ENCODE measurements around the gene YTHDF2.
"Not testable (repeated sequence)": the region's sequence is repeated elsewhere in the genome, so short reads cannot be mapped to it uniquely, and the experiment has no call there.

Gene YTHDF2

DNA sequence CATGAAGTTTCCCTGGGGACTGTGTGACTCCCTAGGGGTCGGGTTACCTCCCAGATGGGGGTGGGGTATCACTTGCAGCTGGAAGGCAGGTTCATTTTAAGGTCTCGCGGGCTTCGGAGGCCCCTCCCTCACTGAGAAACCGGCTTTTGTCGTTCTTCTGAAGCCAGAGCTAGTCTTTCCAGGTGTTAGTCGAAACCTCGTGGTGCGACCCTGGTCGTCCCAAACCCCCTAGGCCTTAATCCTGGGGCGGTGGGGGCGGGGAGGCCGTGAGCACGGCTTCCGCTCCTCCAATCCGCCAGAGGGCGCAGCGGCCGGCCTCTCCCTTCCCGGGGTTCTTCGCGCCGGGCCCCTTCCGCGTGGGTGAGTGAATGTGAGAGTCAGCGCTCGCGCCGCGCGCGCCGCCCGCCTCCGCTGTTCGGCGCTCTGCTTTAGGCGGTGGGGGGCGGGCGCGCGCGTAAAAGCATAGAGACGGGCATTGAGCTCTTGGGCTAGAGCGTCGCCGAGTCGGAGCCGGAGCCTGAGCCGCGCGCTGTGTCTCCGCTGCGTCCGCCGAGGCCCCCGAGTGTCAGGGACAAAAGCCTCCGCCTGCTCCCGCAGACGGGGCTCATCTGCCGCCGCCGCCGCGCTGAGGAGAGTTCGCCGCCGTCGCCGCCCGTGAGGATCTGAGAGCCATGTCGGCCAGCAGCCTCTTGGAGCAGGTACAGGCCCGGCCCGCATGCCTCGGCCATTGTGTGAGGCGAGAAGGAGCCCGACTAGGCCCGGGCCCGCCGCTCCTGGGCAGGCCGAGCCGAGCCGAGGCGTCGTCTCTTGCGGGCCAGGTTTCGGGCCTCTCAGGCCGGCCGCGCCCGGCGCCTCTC, at the start of gene YTHDF2:
Gene YTHDF2 (plus strand): TSS at position 491 of the 857 bp plus-strand sequence. CDS start 181 bp downstream, at position 672.
- DNase-seq (ENCODE audit: low read depth) = peak; percentile 96

DNA sequence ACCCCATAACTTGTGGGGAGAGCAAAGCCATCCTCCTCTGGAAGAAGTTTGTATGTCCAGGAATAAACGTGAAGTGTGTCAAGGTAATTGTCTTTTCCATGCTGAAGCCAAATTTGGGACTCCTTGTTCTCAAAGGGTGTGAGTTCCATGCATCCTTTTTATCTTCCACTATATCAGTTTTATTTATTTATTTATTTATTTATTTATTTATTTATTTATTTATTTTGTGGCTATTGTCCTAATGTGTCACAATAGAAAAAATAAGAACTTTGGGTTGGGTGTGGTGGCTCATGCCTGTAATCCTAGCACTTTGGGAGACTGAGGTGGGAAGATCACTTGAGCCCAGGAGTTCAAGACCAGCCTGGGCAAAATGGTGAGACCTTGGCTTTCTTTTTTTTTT, 45.1 kb upstream of the YTHDF2 start:
- DNase-seq (ENCODE audit: low read depth) = not testable (repeated sequence)

DNA sequence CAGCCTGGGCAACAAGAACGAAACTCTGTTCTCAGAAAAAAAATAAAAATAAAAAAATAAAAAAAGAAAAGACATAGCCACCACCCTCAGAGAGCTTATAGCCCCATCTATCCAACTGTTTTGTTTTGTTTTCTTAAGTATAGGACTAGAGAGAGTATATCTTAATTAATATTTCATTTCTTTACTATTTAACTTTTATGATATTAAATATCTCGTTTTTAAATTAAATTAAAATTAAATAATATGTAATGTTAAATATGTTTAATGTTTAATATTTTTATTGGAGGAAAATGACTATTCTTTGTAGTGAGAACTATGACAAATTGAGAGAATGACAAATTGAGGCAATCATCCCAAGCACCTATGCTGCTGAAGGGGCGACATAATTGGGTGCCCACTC, 33.1 kb upstream of the YTHDF2 start:
- no peak for DNase-seq (ENCODE audit: low read depth)

DNA sequence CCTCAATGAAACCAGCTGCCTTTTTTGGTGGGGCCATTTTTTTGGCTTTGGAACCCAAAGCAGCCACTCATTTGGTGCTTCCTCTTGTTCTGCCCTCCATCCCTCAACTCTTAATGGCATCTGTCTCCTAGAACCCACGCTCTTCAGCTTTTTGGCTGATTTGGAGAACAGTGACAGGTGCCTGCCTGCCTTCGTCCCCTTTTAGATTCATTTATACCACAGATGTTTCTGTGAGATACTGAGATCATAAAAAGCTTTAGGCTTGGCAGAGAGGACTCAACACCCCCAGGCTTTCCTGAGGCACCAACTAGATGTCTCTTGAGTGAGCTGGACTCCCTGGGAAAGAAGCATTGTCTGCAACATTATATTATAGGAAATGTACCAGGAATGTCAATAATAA, 20.4 kb upstream of the YTHDF2 start:
- no peak for DNase-seq (ENCODE audit: low read depth)

DNA sequence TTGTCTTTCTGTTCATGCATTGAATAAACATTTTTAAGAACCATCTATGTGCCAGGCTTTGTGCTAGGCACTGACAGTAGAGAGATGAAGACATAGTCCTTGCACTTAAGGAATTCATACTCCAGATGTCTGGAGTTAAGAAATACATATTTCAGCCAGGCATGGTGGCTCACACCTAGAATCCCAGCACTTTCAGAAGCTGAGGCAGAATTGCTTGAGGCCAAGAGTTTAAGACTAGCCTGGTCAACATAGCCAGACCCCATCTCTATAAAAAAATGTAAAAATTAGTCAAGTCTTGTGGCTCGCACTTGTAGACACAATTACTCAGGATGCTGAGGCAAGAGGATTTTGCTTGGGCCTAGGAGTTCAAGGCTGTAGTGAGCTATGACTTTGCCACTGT, 18.6 kb upstream of the YTHDF2 start:
- no peak for DNase-seq (ENCODE audit: low read depth)

DNA sequence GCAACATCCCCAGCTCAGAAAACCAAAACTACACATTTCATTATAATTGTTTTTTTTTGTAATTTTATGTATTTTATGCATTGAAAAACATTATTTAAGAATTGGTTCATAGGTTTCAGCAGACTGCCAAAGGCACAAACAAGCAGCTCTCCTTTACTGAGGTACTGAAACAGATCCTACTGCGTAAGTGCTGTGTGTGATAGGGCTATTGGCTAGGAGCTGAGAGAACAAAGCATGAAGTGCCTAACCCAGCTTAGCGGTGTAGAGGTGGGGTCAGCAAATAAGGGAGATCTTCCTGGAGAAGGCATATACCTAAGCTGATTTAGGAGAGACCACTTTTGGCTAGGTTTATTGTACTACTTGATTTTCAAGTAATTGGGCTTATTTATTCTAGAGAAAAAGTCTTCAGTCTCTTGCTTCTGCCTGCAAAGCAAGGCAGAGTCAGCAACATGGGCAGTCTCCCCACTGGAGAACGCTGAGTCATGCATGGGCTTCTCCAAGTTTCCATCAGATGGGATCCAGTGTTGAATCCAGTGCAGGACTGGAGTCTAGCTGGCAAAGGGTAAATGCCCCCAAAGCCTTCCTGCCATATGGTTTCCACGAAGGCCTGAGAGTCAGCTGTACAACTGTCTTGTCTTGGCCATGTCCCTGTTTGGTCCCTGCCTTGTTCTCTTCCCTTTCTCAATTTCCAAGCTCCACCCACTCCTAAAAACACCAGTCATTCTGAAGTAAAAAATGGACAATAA, 18.0 kb upstream of the YTHDF2 start:
- DNase-seq (ENCODE audit: low read depth) = no peak

DNA sequence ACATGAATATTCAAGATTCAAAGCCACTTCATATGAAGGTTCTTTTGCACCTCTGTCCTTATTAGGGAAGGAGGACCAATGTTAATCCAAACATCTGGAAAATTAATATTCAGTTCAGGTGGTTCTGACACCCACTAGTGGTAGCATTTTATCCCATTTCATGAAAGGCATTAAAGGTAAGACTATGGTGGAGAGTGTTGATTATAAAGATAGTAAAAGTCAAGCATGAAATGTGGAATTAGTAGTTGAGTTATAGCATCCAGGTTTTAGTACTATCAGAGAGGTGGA, 17.5 kb upstream of the YTHDF2 start:
- DNase-seq (ENCODE audit: low read depth) = no peak

DNA sequence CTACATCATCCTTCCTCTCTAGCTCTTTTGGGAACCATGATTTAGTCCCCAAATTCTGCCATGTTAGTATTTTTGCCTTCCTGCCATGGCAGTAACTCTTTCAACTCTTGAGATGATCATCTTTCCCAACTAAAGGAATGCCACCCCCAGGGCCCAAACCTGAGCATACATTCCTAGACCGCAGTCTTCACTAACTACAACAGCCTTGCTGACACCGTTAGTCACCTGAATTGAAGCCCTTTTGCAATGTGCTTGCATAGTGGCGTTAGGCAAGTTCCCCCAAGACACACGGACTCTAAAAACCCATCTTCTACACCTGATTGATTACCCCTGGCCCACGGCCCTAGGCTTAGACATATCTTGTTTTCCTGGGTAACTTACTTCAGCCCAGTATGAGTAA, 16.4 kb upstream of the YTHDF2 start:
- no peak for DNase-seq (ENCODE audit: low read depth)

DNA sequence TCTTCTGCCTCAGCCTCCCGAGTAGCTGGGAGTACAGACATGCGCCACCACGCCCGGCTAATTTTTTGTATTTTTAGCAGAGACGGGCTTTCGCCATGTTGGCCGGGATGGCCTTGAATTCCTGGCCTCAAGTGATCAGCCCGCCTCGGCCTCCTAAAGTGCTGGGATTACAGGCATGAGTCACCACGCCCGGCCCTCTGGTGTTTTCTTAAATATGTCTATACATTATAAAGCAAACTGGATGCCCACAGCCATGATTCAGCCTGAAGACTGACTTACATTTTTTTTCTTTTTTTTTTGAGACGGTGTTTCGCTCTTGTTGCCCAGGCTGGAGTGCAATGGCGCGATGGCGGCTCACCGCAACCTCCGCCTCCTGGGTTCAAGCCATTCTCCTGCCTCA, 14.8 kb upstream of the YTHDF2 start:
- not testable (repeated sequence) for DNase-seq (ENCODE audit: low read depth)

DNA sequence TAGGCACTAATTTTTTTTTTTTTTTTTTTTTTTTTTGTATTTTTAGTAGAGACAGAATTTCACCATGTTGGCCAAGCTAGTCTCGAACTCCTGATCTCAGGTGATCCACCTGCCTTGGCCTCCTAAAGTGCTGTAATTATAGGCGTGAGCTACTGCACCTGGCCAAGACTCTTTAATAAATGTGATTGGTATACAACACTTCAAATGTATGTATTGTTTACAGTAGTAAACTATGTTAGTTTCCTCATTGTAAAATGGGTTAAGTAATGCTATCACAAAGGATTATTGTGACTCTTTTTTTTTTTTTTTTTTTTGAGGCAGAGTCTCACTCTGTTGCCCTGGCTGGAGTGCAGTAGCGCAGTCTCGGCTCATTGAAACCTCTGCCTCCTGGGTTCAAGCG, 11.4 kb upstream of the YTHDF2 start:
- DNase-seq (ENCODE audit: low read depth) = not testable (repeated sequence)

DNA sequence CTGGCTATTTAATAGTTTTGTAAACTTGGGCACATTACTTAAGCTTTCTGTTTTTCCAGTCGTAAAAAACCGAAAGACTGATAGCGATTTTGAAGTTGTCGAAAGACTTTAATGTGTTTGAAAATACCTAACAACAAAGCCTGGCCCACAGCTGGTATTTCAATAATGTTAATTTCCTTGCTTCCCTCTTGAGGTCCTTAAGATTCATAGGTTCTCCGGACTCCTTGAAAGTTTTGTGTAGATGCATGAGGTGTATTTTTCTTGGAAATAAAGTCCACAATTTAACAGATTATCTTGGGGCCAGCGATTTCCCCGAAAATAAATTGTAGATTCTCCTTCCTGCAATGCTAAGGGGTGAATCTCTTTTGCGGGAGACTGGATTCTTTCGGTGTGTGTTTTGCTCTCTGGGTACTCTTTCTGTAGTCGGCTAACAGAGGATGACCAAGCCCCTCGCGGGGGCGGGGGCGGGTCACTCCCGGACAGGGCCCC, 735 bp upstream of the YTHDF2 start:
- no peak for DNase-seq (ENCODE audit: low read depth)

DNA sequence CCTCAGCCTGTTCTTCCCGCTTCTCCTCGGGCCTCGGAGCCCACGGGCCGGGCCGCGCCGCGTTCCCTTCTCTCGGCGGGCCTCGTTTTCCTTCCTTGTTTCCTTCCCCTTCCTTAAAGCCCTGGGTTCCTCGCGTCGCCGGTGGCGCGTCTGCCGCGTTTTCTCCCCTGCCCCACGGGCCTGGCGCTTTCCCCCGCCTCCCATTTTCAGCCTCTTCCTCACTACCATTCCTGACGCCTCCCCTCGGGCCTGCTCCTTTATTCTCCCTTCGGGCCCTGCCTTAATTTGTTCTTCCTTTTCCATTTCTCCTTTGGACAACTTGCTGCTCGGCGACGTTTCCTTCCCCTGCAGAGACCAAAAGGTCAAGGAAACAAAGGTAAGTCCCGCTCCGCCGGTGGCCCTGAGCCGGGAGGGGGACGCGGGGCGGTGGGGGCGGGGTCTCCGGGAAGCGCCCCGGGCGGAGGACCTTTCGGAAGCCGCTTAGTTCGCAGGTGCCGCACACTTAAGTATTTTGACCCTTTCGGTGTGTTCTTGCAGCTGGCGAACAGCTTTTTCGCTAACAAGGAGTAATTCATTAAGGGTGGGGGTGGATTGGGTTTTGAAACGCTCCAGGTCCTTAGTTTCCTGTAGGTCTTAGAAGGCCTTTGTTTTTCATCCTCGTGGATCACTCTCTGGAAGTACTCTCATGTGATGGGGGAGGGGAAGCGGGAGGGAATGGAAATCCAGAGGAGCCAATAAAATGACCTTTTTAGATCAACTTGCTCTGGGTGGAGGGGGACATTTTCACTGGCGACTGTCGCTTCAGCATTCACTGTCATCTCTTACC, 780 bp downstream of the YTHDF2 start:
- peak; percentile 42 for DNase-seq (ENCODE audit: low read depth)

DNA sequence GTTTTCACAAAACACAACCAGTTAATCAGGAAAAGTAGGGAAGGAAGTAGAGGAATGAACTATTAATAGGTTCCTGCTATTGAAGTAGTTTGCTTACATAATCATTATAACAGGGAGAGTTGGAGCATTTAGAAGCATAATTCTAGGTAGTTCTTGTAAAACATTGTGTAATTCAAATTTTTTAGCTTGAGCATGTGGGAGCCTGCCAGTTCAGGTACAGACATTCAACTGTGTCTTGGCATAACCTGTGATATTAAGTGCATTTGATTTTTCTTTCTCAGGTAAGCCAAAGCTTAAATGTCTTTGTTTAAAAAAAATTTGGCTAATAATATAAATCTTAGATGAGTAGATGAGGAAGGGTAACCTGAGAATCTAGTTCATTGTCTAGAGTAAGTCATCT, 3.4 kb downstream of the YTHDF2 start:
- DNase-seq (ENCODE audit: low read depth) = no peak

DNA sequence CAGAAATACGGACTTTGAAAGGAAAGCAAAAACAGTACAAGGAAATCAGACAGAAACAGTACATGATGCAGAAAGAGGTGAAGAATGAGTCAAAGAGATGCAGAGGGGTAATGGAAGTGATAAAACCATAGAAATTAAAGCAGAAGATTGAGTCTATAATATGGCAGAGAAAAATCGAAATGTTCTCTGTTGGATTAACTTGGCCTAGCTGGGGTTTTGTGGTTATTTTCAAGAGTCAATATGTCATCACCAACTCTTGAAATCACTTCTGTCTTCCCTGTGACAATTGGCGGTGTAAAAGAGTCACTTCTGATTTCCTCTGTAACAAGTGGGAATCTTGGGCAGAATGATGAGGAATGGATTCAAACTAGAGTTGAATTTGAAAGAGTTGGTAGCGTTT, 7.4 kb downstream of the YTHDF2 start:
- DNase-seq (ENCODE audit: low read depth) = no peak

DNA sequence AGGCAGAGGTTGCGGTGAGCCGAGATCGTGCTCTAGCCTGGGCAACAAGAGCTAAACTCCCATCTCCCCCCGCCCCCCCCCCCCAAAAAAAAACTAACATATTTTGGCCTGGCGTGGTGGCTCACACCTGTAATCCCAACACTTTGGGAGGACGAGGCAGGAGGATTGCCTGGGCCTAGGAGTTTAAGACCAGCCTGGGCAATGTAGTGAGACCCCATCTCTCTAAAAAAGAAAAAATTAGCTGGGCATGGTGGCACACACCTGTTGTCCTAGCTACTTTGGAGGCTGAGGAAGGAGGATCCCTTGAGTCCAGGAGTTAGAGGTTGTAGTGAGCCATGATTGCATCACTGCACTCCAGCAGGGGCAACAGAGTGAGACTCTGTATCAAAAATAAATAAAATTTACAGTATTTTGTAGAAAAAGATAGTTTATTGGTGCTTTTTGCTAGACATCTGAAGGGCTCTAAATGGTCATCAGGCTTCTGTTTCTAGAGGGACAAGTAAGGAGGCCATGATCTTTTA, 9.0 kb downstream of the YTHDF2 start:
- no peak for DNase-seq (ENCODE audit: low read depth)

DNA sequence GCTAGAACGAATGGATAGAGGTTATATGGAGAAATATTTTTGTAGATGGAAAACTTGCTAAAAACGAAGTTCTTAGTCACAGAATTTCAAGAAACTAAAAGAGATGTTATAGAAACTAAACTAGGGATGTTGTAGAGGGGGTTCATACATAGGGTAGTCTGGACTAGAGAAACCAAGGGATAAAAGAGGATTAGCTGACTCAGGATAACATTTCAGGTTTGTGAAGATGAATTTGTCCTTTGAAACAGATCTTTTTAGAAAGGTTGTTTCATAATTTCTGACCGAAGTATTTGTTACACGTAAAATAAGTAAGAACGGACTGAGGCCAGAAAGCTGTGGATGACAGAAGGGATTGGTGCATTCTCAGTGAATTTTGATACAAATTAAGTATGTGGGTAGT, 13.6 kb downstream of the YTHDF2 start:
- DNase-seq (ENCODE audit: low read depth) = no peak

DNA sequence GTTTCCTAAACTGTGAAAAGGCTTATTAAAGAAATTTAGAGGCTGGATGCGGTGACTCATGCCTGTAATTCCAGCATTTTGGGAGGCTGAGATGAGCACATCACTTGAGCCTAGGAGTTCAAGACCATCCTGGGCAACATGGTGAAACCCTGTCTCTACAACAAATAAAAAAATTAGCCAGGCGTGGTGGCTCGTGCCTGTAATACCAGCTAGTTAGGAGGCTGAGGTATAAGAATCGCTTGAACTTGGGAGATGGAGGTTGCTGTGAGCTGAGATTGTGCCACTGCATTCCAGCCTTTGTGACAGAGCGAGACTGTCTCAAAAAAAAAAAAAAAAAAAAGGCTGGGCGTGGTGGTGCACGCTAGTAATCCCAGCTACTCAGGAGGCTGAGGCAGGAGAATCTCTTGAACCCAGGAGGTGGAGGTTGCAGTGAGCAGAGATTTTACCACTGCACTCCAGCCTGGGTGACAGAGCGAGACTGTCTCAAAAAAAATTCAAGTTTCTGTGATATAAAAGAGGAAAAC, 14.1 kb downstream of the YTHDF2 start:
- not testable (repeated sequence) for DNase-seq (ENCODE audit: low read depth)

DNA sequence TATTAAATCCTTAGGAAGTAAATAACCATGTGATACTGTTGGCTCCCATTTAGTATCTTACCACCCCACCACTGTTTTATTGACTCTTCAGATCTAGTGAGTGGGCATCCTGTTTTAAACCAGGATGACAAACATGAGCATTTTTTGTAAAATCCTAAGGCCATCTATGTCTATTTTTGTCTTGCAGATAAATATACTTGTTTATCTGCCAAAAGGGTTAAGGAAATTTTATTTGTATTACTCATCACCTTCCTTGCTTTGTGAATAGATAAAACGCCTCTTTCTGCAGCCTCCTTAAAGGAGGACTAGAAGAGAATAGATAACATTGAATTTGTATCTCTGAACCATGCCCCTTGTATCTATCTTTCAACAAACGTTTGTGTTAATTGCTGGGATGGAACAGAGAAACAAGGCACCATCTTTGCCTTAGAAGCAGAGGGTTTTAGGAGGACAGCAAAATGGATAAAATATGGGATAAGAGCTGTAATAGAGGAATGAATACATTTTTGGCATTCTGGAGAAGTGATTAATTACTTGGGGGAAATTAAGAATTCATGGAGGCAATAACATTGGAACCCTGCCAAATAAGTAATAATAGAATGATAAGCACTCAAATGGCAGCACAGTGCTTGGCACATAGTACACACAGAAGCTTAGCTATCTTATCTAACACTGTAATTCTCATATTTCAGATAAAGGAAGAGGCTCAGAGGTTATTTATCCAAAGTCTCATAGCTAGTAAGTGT, 14.7 kb downstream of the YTHDF2 start:
- no peak for DNase-seq (ENCODE audit: low read depth)

DNA sequence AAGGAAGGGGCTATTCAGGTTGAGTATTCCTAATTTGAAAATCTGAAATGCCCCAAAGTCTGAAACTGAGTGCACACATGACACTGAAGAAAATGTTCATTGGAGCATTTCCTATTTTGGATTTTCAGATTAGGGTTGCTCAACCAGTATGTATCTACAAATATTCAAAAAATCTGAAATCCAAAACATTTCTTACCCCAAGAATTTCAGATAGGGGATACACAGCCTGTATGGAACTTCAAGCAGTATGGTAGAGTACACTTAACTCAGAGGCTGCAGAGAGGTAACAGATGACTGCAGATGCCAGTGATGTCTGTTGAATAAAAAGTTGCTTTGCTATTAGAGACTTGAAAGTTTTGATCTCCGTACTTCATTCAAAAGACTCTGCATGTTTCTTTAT, 19.0 kb downstream of the YTHDF2 start:
- DNase-seq (ENCODE audit: low read depth) = no peak

DNA sequence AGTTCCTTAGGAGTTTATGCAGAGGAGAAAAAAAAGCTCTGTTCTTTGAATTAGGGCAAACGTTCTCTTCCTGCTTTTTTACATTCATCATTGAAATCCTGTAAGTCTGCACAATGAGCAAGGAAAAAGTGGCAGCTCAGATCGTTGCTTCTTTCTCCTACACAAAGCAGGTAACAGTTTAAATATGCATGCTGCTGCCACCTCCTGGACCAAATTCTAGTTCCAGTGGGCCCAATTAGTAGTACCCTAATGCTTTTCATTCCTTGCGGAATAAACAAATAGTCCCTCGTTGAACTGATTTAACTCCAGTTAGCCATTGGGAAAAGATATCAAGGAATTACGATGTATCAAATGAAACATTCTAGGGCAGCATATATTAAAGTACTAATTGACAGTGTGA, 20.1 kb downstream of the YTHDF2 start:
- no peak for DNase-seq (ENCODE audit: low read depth)

DNA sequence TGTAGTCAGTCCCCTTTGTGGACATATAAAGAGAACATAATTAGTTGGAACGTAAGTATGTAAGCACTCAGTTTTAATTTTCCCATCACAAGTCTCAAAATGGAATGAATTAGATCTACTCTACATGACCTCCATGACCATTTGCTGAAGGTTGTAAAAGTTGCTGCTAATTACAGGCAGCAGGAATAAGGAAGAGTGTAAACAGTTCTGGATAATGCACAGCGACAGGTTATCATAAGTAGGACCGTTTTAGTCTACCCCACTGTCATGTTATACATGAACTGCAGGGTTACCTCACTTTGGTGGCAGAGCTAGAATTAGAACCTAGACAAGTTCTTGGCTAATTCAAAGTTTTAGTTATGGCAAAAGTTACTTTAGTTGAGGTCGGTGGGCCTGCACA, 21.7 kb downstream of the YTHDF2 start:
- no peak for DNase-seq (ENCODE audit: low read depth)

All from stimulated activated CD8-positive, alpha-beta memory T cell treated with anti-CD3 and anti-CD28 coated beads, Interleukin-12 subunit alpha, Interleukin-12 subunit beta, amount 100 ng/mL, for 4 hours (primary cell).